Measurements from ENCODE around the gene NELL2.

GRCh38 chr12:44778863-44779262 is 97.3 kb downstream of the NELL2 start:
- TF ChIP-seq CTCF (IDR thresholded peaks at IDR 0.05): no peak
- no peak for TF ChIP-seq POLR2AphosphoS5 (IDR thresholded peaks at IDR 0.05)
- TF ChIP-seq EP300 (IDR thresholded peaks at IDR 0.05): no peak
- no peak for TF ChIP-seq POLR2A (IDR thresholded peaks at IDR 0.05)

All from suprapubic skin (tissue), 4 donors.